Measurements from ENCODE around the gene ARMS2.

Gene ARMS2

DNA sequence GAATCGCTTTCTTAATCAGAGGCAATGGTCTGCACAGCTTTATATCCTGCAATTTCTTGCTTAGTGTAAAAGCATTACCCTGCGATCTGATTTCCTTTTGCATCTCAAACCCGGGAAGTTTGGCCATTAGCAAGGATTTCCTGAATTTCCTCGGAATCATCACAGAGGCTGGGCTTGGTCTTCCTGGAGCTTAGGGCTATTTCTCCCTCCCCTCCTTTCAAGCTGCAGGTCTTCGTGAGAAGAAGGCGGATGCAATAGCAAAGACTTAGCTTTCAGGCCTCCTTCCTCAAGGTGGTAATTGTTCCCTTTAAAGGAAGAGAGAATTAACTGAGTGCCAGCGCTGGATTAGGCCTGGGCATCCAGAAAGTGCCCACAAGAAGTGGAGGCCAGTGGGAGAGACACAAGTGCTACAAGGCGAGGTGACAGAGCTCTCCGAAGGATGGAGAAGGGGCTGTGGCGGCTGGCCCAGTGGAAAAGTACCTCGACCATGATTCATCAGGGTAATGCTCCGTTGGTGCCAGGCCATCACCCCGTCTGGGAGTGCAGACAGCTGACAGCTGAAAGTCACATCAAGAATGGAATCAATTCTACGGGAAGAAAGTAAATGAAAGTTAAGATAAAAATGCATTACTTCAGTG, 4.0 kb upstream of the ARMS2 start:
- no peak for DNase-seq

DNA sequence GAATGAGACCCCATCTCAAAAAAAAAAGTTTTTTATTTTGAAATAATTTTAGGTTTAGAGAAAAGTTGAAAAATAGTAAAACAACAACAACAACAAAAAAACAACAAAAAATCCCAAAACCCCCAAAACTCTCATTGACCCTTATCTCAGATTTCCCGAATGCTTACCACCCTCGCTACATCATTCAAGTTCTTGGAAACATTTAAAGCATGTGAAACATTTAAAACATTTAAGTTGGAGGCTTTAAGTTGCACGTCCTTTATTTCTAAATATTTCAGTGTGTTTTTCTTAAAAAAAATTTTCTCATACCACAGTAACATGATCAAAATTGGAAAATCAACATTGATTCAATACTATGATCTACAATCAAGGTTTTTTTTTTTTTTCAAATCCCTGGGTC, 382 bp upstream of the ARMS2 start:
- DNase-seq = no peak

GRCh38 chr10:122455376-122456079, 1.1 kb downstream of the ARMS2 start:
- DNase-seq = no peak

- peak in 3 of 51 donors; percentile 25 to 54 (median 38) for DNase-seq
Observed at GRCh38 chr10:122457934-122458333, 3.5 kb downstream of the ARMS2 start.

DNA sequence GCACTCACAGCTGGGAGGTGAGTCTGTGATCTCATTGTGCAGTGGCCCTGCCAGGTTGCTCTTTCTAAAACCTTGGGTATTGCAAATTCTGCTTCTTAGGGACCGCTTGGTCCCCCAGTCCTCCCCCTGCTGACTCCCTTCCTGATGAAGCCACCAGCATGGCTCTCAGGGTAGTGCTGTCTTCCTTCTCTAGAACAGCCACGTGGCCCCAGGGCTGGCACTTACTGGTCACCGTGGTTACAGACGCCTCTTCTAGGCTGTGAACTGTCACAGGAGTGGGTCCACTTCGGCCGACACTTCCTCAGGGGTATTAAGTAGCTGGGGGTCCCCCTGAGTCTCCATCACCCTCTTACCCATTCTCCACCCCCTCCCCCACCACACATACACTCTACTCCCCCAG, 4.2 kb downstream of the ARMS2 start:
- peak in 14 of 51 donors; percentile 30 to 61 (median 49) for DNase-seq

DNA sequence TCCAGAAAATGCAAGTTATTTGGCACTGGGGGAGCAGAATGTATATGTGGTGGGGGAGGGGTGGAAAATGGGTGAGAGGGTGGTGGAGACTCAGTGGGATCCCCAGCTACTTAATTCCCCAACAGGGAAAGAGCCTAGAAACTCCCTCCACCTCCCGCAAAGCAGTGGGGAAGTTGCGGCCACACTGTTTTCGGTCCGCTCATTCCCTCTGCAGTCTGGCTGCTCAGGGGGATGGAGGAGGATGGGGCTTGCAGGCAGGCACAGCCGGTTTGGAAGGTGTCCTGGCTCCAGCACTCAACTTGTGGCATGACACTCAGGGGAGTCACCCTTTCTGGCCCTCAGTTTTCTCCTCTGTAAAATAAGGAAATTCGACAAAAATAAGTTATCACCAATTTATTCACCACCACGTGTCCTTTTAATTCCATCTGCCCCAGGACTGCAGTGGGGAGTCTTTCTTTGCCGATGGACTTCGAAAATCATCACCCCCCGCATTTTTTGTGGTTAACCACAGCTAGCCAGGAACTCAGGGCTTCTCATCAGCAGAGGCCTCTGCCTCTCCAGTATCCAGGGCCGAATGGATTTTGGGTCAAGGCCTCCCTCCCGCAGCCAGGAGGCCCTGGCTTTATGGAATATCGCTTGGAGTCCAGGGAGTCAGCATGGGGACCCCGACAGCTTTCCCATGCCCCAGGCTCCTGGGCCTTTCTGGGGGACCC, 5.3 kb downstream of the ARMS2 start:
- DNase-seq = no peak

DNA sequence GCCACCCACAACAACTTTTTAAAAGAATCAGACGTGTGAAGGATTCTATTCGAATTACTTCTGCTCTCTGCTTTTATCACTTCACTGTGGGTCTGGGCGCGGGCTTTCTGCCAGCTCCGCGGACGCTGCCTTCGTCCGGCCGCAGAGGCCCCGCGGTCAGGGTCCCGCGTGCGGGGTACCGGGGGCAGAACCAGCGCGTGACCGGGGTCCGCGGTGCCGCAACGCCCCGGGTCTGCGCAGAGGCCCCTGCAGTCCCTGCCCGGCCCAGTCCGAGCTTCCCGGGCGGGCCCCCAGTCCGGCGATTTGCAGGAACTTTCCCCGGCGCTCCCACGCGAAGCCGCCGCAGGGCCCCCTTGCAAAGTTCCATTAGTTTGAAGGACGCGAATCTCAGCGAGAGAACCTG, 6.4 kb downstream of the ARMS2 start:
- peak in 2 of 51 donors; percentile 41 to 50 for DNase-seq

GRCh38 chr10:122461367-122461728, 6.9 kb downstream of the ARMS2 start, which contains the start of gene HTRA1:
Gene HTRA1 (plus strand): TSS chr10:122461553. CDS start chr10:122461653, 100 bp downstream.
- DNase-seq = peak in 50 of 51 donors; percentile 20 to 96 (median 83)

DNA sequence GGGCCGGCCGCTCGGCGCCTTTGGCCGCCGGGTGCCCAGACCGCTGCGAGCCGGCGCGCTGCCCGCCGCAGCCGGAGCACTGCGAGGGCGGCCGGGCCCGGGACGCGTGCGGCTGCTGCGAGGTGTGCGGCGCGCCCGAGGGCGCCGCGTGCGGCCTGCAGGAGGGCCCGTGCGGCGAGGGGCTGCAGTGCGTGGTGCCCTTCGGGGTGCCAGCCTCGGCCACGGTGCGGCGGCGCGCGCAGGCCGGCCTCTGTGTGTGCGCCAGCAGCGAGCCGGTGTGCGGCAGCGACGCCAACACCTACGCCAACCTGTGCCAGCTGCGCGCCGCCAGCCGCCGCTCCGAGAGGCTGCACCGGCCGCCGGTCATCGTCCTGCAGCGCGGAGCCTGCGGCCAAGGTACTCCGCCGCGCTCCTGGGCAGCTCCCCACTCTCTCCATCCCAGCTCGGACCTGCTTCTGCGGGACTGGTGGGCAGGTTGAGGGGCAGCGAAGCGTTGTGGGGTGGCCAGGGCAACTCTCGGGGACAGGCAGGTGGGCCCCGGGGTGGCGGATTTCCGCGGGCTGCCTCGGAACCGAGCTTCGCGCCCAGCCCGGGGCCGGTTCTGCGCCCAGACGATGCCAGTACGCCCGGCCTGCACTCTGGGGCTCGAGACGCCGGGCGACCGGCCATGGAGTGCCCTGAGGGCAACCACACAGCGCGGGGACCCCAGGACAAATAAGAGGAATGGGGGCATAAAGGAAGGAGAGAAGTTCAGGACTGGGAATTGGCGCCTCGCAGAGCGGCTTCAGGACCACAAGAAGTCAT, 7.5 kb downstream of the ARMS2 start:
- DNase-seq = peak in 6 of 51 donors; percentile 43 to 66 (median 53)

DNA sequence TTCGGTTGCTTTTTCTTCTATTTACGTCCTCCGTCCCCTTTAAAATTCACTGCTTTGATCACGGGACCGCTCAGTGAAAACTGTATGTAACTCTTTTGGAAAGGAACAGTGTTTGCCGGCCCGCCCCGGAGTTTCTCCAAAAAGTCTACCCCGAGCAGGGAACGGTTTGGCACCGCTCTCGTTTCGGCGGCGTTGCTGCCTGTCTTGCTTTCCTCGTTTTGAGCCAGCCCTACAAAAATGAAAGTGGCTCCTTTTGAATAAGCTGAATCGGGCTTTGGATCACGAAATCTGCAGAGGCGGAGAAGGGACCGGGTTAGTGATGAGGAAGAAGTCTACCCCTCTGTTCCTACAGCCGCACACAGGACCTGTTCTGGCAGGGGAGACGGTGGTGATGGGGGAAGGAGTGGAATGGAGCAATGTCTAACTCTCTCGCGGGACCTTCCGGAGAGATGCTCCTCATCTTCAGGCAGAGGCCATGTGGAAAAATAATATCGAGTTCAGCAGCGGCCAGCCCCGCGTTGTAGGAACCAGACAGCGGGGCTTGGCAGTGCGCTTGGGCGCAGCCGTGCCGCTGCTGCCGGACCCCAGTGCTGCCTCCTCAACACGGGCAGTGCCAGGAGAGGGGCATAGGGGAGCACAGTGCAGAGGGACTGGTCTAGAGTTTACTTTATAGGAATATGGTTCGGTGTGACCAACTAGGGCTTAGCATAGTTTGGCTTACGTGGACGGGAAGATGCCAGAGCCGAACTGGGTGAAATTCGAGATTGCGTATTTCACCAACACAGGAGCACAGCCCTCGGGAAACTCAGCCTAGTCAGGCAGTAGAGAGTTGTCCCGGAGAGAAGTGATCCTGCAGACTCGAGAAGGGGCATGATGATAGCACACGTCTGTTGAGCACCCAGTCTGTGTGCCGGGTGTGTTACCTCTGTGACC, 8.3 kb downstream of the ARMS2 start:
- peak in 13 of 51 donors; percentile 27 to 67 (median 33) for DNase-seq

DNA sequence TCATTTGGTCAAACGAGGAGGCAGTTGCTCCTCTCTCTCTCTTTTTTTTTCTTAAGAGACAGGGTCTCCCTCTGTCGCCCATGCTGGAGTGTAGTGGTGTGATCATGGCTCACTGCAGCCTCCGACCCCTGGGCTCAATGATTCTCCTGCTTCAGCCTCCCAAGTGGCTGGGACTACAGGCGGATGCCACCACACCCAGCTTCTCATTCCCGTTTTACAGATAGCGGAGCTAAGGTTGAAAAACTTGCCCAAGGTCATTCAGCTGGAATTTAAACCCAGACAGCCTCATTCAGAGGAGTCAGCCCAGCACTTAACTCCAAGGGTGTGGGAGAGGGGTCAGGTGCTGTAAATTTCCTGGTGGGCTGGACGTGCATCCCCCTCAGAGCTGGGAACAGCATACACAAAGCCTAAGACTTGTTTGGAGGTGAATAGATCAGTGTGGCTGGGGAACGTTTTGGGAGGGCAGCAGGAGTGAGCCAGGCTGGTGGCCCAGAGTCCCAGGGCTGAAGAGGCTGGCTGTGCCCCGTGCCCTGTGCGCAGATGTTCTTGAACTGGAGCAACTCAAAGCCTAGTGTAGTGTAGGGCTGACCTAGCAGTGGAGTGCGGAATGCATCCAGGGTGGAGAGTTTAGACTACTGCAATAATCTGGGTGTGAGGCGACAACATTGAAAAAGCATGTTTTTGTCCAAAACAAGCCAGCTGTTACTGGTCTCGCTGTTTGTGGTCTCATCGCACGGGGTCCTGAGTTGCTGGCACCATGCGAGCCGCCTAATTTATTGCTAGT, 9.2 kb downstream of the ARMS2 start:
- peak in 5 of 51 donors; percentile 31 to 69 (median 34) for DNase-seq

- DNase-seq = no peak
Observed at GRCh38 chr10:122464250-122464510, 9.7 kb downstream of the ARMS2 start.

DNA sequence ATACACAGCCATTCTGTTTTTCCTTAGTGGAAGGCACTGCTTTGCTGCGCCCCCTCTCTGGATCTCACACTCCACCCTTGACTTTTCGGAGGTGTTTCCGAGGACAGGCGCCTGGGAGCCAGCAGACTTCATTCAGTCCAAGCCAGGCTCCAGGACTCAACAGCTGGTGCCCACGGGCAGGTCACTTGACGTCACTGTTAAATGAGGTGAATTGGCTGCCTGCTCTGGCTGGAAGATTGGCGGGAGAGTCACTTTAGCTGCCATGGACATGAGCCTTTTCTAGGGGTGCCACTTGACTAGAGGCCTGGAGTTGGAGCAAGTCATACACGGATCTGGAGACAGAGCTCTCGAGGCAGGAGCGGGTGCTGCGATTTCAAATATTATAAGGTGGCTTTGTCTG, 10.1 kb downstream of the ARMS2 start:
- peak in 16 of 51 donors; percentile 29 to 65 (median 45) for DNase-seq

GRCh38 chr10:122465401-122466040, 11.1 kb downstream of the ARMS2 start:
- DNase-seq = peak in 2 of 51 donors; percentile 31 to 50

GRCh38 chr10:122466951-122467381, 12.5 kb downstream of the ARMS2 start:
- no peak for DNase-seq

DNA sequence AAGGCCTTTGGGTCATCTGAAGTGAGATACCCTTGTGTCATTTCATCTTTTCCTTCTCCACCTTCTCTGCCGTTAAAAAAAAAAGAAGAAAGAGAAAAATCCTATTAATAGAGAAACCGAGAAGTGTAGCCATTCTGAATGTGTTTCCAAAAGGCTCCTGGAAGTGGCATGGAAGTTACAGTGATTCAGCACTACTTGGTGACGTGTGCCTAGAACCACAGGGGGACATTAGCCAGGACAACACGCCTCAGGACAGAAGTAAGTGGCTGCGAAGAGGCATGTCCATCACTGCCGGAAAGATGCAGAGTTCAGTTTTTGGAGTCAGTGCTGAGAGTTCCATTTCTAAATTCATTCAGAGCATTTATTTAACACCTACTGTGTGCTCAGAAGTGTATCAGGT, 13.2 kb downstream of the ARMS2 start:
- no peak for DNase-seq

GRCh38 chr10:122468307-122468925, 14.0 kb downstream of the ARMS2 start:
- no peak for DNase-seq

GRCh38 chr10:122468926-122469781, 14.7 kb downstream of the ARMS2 start:
- peak in 7 of 51 donors; percentile 18 to 52 (median 36) for DNase-seq

Data from hypothalamus (tissue), 51 donors.